ENCODE data around the gene PRKACA.
A peak's percentile ranks its signal among the peaks of the same experiment; 100 is the strongest.

PRKACA gene

DNA sequence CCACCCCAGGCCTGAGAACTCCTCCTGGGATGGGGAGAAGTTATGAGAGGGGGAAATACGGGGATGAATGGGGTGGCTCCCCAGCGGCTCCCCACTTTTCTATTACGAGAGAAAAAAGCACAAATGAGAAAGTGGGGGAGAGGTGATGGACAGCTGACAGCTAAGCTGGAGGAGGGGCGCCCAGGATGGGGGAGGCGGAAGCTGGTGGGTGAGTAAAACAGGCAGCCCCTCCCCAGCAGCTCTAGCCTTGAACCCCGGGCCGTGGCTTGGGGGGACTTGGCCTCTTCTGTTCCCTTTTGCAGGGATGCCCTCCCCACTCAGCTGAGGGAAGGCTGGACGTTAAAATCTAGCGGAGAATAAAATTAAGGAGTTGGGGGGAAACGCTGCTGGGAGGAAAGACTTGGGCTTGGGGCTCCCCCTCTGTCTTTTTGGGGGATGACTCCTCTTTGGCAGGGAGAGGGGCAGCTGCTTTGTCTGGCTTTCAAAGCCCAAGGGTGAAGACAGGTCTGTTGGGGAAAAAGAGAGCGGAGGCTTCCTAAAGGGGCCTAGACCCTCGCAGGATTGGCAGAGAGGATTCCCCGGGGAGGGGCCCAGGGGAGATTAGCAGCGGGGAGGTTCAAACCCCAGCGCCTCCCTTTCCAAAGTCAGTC lies 25.6 kb downstream of the PRKACA start:
- peak in 1 of 2 donors; percentile 50 for DNase-seq

DNA sequence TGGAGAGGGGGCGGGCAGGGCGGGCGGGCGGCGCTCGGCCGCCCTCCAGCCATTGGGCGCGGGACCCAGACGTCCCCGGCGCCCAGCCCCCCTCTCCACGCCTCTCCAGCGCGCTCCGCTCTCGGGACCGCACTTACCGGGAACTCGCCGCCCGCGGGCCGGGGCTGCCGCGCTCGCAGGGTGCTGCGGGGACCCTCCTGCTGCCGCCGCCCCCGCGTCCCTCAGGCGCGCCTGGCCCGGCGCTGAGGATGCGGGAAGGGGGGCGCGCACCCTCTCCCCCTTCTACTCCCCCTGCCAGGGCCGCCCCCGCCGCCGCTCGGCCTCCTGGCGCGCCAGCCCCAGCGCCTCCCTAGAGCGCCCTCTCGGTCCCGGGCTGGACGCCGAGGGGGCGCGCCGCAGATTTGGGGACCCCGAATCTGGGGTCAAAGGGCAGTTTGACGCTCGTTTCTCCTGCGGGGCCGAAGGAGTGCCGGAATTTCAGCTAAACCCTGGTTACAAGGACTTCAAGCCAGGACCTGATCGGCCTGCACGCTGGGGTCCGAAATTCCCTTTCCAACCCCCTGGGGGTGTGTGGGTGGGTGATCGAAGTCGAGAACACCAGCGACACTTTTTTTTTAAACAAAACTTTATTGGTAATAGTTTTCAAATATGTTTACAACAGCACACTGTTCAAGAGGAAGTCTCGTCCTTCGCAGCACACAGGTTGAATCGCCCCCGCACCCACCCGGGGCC lies 26.3 kb downstream of the PRKACA start:
- peak; percentile 62 to 63 for DNase-seq

- DNase-seq: peak; percentile 89 to 93
These were observed 27.0 kb downstream of the PRKACA start, which contains the start of gene SAMD1 for GRCh38 chr19:14090509-14091080. Gene SAMD1, minus strand, starts transcription at chr19:14090751.

DNA sequence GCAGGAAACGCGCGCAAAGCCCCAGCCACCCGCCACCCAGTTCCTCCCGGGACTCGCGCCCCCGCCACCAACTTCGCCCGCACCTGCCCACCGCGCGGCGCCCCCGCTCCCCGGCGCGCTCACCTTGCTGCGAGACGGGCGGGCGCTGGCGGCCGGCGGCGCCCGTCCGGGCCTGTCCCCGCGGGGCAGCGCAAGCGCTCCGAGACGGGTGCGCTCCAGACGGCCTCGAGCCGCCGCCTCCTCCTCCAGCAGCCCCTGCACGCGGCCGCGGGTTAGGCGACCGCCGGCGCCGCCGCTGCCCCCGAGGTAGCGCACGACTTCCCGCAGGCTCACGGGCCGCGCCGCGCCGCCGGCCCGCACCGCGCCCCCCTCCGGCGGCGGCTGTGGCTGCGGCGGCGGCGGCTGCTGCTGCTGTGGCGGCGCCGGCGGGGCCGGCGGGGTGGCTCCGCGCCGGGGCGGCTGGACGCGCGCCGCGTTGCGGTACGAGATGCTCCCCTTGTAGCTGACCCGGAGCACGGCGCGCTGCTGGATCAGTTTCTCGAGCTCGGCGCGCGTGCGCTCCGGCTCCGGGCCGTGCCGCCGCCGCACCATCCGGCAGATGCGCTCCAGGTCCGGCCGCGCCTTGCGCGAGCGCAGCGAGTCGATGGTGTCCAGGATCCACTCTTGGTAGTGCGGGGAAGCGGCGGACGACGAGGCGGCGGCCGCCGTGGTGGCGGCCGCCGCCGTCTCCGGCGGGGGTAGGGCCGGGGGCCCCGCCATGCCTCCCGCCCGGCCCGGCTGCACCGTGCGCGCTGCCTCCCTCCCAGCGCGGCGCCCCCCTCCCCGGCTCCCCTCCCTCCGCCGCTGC lies 27.7 kb downstream of the PRKACA start:
- DNase-seq: peak; percentile 41 to 49

GRCh38 chr19:14089412-14089661 lies 28.2 kb downstream of the PRKACA start:
- DNase-seq: peak in 1 of 2 donors; percentile 30

- no peak for DNase-seq
These were observed 28.7 kb downstream of the PRKACA start for GRCh38 chr19:14088634-14089411.

- no peak for DNase-seq
These were observed 31.5 kb downstream of the PRKACA start for GRCh38 chr19:14086098-14086497.

DNA sequence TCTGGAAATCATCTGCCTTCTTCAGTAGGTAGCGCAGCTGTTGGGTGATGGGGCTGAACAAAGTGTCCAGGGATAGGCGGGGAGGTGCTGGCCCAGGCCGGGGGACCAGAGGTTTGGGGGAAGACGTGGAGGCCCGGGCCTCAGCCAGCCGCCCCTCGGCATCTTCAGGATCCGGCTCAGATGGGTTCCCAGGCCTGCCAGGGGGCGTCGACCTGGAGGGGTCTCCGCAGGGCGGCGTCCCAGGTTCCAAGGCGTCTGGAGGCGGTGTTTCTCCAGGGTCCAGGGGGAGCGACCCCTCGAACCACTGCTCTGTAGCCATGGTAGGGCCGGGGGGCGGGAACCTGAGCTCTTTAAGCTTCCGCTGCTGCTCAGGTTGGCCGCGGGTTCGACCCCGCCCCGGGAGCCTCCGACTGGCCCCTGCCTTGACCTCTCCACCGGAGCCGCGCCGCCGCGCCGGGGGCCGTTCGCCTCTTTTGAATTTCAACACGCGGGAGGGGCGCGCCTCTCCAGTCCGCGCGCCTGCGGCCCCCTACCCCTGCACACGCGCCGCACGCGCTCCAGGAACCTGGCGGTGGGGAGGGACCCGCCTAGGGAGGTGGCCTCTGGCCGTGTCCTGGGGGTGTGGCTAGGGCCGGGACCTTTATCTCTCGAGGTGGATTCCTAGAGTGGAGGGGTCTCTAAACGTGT lies 32.1 kb downstream of the PRKACA start, which contains the start of gene C19orf67:
TSS of gene C19orf67 (minus strand) at position 475 of the 687 bp plus-strand sequence. CDS start at position 319, 156 bp downstream.
- DNase-seq: no peak

- no peak for DNase-seq
These were observed 34.9 kb downstream of the PRKACA start for GRCh38 chr19:14082675-14082960.

DNA sequence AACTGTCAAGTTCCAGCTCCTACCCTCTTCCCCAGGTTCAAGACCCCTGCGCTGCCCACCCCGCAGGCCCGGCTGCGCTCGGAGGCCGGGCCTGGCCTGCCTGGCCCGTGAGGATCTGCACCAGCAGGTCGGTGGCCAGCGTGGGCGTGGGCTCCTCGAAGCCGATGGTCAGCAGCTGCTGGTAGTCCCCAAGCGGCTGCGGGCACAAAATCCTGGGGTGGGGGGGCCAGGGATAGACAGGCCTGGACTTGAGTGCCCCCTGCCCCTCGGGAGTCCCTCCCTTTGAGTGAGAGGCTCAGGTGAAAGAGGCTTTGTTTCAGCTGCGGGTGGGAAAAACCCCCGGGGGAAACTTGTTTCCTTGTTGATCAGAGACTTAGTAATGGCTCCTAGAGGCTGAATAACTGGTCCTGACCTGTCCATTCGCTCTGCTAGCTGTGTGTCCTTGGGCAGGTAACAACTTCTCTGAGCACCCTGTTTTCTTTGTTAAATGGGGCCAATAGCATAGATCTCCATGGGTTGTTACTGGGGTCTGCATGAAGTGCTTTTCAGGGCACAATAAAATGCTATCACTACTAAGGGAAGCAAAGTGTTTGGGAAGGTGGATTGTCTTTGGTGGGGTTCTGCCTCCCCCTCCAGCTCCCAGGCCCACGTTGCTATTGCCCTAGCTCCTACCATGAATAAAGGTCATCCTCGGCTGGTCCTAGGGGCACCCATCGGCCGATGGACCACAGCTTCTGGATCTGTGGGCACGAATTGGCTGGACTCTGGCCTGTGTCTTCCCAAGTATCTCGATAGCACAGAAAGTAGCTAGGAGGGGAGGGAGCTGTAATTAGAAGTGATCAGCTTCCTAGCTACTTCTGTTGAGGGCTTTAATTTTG lies 35.5 kb downstream of the PRKACA start:
- DNase-seq: peak; percentile 31 to 38

- peak; percentile 99 for DNase-seq
These were observed 36.4 kb downstream of the PRKACA start for GRCh38 chr19:14080887-14081796.

- DNase-seq: no peak
These were observed 39.2 kb downstream of the PRKACA start for GRCh38 chr19:14078411-14078810.

- peak; percentile 27 to 34 for DNase-seq
These were observed 43.4 kb downstream of the PRKACA start for GRCh38 chr19:14073925-14074838.

DNA sequence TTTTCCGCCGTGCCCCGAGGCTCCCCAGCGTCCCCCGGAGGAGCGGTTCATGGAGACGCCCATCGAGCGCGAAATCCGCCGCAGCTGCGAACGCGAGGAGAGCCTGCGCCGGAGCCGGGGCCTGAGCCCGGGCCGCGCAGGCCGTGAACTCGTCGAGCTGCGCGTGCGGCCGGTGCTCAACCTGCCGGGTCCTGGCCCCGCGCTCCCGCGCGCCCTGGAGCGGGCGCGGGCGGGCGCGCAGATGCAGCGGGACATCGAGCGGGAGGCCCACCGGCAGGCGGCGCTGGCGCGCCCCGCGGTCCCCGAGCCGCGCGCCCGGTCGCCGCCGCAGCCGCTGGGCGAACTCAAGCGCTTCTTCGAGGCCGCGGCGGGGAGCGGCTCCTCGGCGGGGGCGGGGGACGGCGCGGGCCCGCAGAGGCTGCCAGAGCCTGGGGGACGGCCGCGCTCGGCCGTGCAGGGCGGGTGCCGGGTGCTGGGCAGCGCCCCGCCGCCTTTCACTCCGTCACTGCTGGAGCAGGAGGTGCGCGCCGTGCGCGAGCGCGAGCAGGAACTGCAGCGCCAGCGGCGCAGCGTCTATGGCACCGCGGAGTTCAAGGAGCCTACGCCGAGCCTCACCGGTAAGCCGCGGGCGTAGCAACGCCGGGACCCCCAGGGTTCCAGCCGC lies 44.2 kb downstream of the PRKACA start:
- peak; percentile 67 to 71 for DNase-seq

- DNase-seq: peak in 1 of 2 donors; percentile 30
These were observed 44.9 kb downstream of the PRKACA start, which contains the start of gene MISP3 for GRCh38 chr19:14072535-14073260. Gene MISP3, plus strand, starts transcription at chr19:14072786. Its CDS starts 524 bp downstream, at chr19:14073310.

GRCh38 chr19:14070268-14071050 lies 47.1 kb downstream of the PRKACA start:
- DNase-seq: no peak

Data from activated CD4-positive, alpha-beta T cell treated with anti-CD3 and anti-CD28 coated beads for 4 hours (primary cell).